Liver (tissue), 3 donors: ENCODE measurements around the gene KRT4.

Experiments
- CTCF ChIP-seq: fragments of 150-350 bp; IDR thresholded peaks from 2 replicates; pipeline ENCODE4 v1.5.1; 2017; ENCODE audit warnings: improper control_type of control experiment, low read depth, low read length; ENCODE audit not compliant: missing input control
- EGR1 ChIP-seq, 2 donors: IDR thresholded peaks; 2 replicates each; pipeline ENCODE4 v1.6.1; 2016 to 2018; ENCODE audit warnings: antibody characterized with exemption in 2 of 2, low read depth in 2 of 2
- FOXA2 ChIP-seq: IDR thresholded peaks from 2 replicates; pipeline ENCODE4 v1.6.1; 2016; ENCODE audit warnings: antibody characterized with exemption
- REST ChIP-seq: IDR thresholded peaks from 2 replicates; pipeline ENCODE4 v1.6.1; 2016; ENCODE audit warnings: antibody characterized with exemption, mild to moderate bottlenecking
- SP1 ChIP-seq: IDR thresholded peaks from 2 replicates; pipeline ENCODE4 v1.6.1; 2018; ENCODE audit warnings: antibody characterized with exemption, mild to moderate bottlenecking
- donor health status: healthy.
- donor health status: healthy.

GRCh38 chr12:52794479-52795331 lies 19.2 kb downstream of the KRT4 start:
- TF ChIP-seq EGR1 (IDR thresholded peaks at IDR 0.05; ENCODE audit: low read depth in 2 of 2) (no peak), CTCF (no peak), FOXA2 (no peak), REST (no peak), SP1 (no peak)
